ENCODE measurements around the gene ZSCAN5B.
"Not testable (repeated sequence)": the region's sequence is repeated elsewhere in the genome, so short reads cannot be mapped to it uniquely, and the experiment has no call there.

The ZSCAN5B gene

GRCh38 chr19:56176310-56176709 is 21.3 kb downstream of the ZSCAN5B start:
- not testable (repeated sequence) for DNase-seq (ENCODE audit: low read depth, low spot score)

DNA sequence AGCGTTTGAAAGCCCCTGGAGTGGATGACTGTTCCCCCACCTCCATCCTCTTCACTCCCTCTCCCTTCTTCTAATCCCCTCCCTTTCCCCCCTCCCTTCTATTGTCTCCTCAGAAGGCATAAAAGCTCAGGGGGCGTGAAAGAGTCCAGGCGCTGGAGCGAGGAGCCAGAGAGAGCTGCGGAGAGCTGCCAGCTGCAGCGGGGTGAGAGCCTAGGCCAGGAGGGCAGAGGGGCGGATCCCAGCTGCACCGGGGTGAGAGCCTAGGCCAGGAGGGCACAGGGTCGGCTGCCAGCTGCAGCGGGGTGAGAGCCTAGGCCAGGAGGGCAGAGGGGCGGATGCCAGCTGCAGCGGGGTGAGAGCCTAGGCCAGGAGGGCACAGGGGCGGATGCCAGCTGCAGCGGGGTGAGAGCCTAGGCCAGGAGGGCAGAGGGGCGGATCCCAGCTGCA is 21.7 kb downstream of the ZSCAN5B start, which contains the start of gene GALP:
TSS of gene GALP (plus strand) at position 148 of the 447 bp plus-strand sequence. CDS start 1,101 bp downstream, outside the sequence.
- DNase-seq (ENCODE audit: low read depth, low spot score) = not testable (repeated sequence)

- no peak for DNase-seq (ENCODE audit: low read depth, low spot score)
These were observed 23.0 kb downstream of the ZSCAN5B start for GRCh38 chr19:56174550-56174949.

- no peak for DNase-seq (ENCODE audit: low read depth, low spot score)
These were observed 23.5 kb downstream of the ZSCAN5B start for GRCh38 chr19:56174086-56174485.

- no peak for DNase-seq (ENCODE audit: low read depth, low spot score)
These were observed 27.3 kb downstream of the ZSCAN5B start for GRCh38 chr19:56170261-56170660.

- no peak for DNase-seq (ENCODE audit: low read depth, low spot score)
These were observed 30.5 kb downstream of the ZSCAN5B start for GRCh38 chr19:56167064-56167578.

GRCh38 chr19:56163097-56163496 is 34.5 kb downstream of the ZSCAN5B start:
- DNase-seq (ENCODE audit: low read depth, low spot score) = no peak

DNA sequence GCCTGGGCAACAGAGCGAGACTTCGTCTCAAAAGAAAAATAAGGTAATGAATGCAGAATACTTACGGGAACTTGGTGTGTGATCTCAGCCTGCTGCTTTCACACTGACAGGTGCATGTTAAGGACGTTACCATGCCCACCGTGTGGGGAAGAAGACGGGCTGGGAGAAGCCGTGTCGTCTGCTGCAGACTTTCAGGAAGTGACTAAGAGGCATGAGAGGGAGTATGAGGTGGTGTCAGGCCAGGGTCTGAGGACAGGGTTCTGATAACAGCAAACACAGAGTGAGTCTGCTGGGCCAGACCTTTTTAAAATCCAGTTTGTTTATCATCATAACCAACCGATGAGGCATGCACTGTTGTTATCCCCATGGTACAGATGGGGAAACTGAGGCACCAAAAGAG is 35.3 kb downstream of the ZSCAN5B start:
- no peak for DNase-seq (ENCODE audit: low read depth, low spot score)

- no peak for DNase-seq (ENCODE audit: low read depth, low spot score)
These were observed 36.0 kb downstream of the ZSCAN5B start for GRCh38 chr19:56161534-56161933.

DNA sequence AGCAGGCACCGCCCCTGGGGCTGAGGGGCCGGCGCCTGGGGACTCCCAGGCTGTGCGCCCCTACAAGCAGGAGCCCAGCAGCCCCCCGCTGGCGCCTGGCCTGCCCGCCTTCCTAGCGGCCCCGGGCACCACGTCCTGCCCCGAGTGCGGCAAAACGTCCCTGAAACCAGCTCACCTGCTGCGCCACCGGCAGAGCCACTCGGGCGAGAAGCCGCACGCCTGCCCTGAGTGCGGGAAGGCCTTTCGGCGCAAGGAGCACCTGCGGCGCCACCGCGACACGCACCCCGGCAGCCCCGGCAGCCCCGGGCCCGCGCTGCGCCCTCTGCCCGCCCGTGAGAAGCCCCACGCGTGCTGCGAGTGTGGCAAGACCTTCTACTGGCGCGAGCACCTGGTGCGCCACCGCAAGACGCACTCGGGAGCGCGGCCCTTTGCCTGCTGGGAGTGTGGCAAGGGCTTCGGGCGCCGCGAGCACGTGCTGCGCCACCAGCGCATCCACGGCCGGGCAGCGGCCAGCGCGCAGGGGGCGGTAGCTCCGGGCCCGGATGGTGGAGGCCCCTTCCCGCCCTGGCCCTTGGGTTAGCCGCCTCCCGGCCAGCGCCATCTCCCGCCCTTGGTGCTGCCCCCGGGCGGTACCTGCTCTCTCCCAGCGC is 37.8 kb downstream of the ZSCAN5B start:
- DNase-seq (ENCODE audit: low read depth, low spot score) = no peak

GRCh38 chr19:56159009-56159559 is 38.5 kb downstream of the ZSCAN5B start:
- no peak for DNase-seq (ENCODE audit: low read depth, low spot score)

- DNase-seq (ENCODE audit: low read depth, low spot score) = no peak
These were observed 39.3 kb downstream of the ZSCAN5B start for GRCh38 chr19:56158170-56158757.

GRCh38 chr19:56156768-56157167 is 40.8 kb downstream of the ZSCAN5B start:
- no peak for DNase-seq (ENCODE audit: low read depth, low spot score)

DNA sequence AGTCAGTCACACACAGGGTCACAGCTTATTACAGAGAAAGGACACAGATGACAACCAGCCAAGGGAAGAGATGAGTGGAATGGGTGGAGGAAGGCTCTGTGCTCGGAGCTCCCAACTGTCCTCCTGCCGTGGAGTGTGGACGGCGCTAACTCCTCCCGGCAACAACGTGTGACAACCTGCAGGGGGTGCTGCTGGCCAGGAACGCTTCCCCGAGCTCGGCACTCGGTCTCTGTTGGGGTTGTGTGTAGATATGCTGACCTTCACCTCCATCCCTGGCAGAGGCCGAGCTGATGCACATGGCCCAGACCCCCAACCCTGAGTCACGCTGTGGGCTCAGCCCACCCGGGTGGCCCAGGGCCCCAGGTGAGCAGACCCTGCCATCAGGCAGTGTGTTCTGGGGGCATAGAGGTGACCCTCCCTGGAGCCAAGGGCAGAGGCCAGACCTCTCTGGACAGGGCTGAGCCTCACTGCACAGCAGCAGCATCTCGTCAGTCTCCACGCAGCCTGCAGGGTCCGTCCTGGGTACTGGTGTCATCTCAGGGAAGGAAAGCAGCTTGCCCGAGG is 42.4 kb downstream of the ZSCAN5B start:
- no peak for DNase-seq (ENCODE audit: low read depth, low spot score)

DNA sequence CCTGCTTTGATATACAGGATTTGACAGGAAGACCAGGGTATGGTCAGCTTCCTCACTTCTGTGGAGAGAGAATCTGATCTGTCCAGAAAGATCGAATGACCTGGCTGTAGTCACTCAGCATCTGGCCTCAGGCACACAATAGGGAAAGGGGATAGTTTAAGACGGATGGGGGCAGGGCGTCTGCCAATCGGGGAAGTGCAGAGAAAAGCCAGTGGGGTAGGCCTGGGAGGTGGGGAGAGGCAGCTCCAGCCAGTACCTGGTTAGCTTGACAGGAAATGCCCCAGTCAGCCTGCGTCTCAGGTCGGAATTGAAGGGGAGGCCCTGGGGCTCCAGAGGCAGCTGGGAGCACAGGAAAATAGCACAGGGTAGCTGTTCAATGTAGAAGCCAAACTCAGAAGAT is 44.1 kb downstream of the ZSCAN5B start:
- DNase-seq (ENCODE audit: low read depth, low spot score) = no peak

GRCh38 chr19:56152644-56153043 is 44.9 kb downstream of the ZSCAN5B start:
- no peak for DNase-seq (ENCODE audit: low read depth, low spot score)

- no peak for DNase-seq (ENCODE audit: low read depth, low spot score)
These were observed 47.2 kb downstream of the ZSCAN5B start for GRCh38 chr19:56150358-56150757.

- DNase-seq (ENCODE audit: low read depth, low spot score) = no peak
These were observed 47.9 kb downstream of the ZSCAN5B start for GRCh38 chr19:56149656-56150038.

- DNase-seq (ENCODE audit: low read depth, low spot score) = not testable (repeated sequence)
These were observed 48.5 kb downstream of the ZSCAN5B start for GRCh38 chr19:56148955-56149655.

DNA sequence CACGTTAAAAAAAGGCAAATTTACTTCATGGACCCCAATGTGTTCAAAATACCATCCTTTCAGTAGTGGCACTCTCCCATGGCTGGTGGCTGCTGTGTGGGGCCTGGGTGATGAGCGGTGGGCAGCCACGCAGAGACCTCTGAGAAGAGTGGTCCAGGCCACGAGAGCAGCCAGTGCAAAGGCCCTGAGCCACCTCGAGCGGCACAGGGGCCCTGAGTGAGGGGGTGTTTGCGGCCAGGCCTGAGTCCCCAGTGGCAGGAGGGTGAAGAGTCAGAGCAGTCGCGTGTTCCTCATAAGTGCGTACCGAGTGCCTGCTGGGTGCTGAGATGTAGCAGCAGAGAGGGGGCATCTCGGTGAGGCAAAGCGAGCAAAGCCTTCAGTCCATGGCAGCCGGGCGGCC is 49.5 kb downstream of the ZSCAN5B start:
- no peak for DNase-seq (ENCODE audit: low read depth, low spot score)

DNA sequence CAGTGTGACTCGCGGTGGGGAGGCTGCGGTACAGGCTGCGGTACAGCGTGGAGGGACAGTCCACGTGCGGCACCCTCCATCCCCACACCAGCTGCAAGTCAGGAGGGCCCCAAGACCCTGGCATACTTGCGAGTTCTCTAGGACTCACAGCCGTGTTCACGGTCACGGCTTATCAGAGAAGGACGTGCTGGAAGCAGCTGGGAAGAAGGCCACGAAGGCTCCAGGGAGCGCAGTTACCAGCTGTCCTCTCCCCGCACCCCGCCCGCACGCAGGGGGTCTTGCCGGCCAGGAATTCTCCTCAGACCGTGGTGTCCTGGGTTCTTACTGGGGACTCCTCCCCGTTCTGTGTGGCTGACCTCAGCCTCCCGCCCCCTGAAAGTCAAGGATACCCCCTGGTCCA is 50.3 kb downstream of the ZSCAN5B start:
- no peak for DNase-seq (ENCODE audit: low read depth, low spot score)

- DNase-seq (ENCODE audit: low read depth, low spot score) = no peak
These were observed 50.7 kb downstream of the ZSCAN5B start for GRCh38 chr19:56146904-56147303.

Measured in smooth muscle cell of the brain vasculature (primary cell).